ENCODE results near the gene HABP2.

The HABP2 gene

GRCh38 chr10:113560071-113560470 is 7.2 kb downstream of the HABP2 start:
- no peak for DNase-seq

GRCh38 chr10:113561214-113561613 is 8.4 kb downstream of the HABP2 start:
- no peak for DNase-seq

- DNase-seq = no peak
These were observed 9.2 kb downstream of the HABP2 start for GRCh38 chr10:113562069-113562468.

- no peak for DNase-seq
These were observed 9.9 kb downstream of the HABP2 start for GRCh38 chr10:113562704-113563103.

GRCh38 chr10:113563306-113564088 is 10.6 kb downstream of the HABP2 start:
- peak; percentile 89 for DNase-seq

- no peak for DNase-seq
These were observed 12.5 kb downstream of the HABP2 start for GRCh38 chr10:113565364-113565763.

- DNase-seq = no peak
These were observed 14.0 kb downstream of the HABP2 start for GRCh38 chr10:113566888-113567287.

- no peak for DNase-seq
These were observed 16.7 kb downstream of the HABP2 start for GRCh38 chr10:113569576-113569975.

GRCh38 chr10:113572520-113573290 is 19.9 kb downstream of the HABP2 start:
- DNase-seq = no peak

GRCh38 chr10:113573368-113573767 is 20.5 kb downstream of the HABP2 start:
- DNase-seq = no peak

- peak; percentile 66 for DNase-seq
These were observed 24.0 kb downstream of the HABP2 start for GRCh38 chr10:113576852-113577251.

GRCh38 chr10:113578773-113579172 is 25.9 kb downstream of the HABP2 start:
- DNase-seq = no peak

- DNase-seq = no peak
These were observed 28.2 kb downstream of the HABP2 start for GRCh38 chr10:113581092-113581491.

GRCh38 chr10:113583571-113583970 is 30.7 kb downstream of the HABP2 start:
- DNase-seq = no peak

GRCh38 chr10:113585949-113586348 is 33.1 kb downstream of the HABP2 start:
- peak; percentile 7 for DNase-seq

- no peak for DNase-seq
These were observed 36.4 kb downstream of the HABP2 start for GRCh38 chr10:113589201-113589770.

- no peak for DNase-seq
These were observed 37.7 kb downstream of the HABP2 start for GRCh38 chr10:113590581-113590980.

GRCh38 chr10:113592380-113592779 is 39.5 kb downstream of the HABP2 start:
- no peak for DNase-seq

GRCh38 chr10:113594652-113595051 is 41.8 kb downstream of the HABP2 start:
- DNase-seq = no peak

GRCh38 chr10:113600569-113600968 is 47.7 kb downstream of the HABP2 start:
- DNase-seq = no peak

- no peak for DNase-seq
These were observed 50.4 kb downstream of the HABP2 start for GRCh38 chr10:113603057-113603777.

- no peak for DNase-seq
These were observed 51.7 kb downstream of the HABP2 start for GRCh38 chr10:113604572-113604971.

- DNase-seq = no peak
These were observed 52.6 kb downstream of the HABP2 start for GRCh38 chr10:113605268-113605978.

Data from hematopoietic multipotent progenitor cell treated with erythropoietin and hydrocortisone succinate and interleukin-3 and kit ligand, for 4 days (in vitro differentiated cells).